WTC11 (cell line): ENCODE measurements around the gene MAML3. TPM values are rescaled to one million over a fixed set of nuclear protein-coding genes. Genes with fewer than 3 reads are reported as not detected.
A peak's percentile ranks its signal among the peaks of the same experiment; 100 is the strongest.

Source experiments
- AR ChIP-seq: fragments of 250-450 bp; sonication (Bioruptor Pico); IDR thresholded peaks from 2 replicates; pipeline ENCODE4 v1.9.0; 2021; ENCODE audit warnings: mild to moderate bottlenecking
- CREM ChIP-seq: sonication (generic); formaldehyde crosslinking; IDR thresholded peaks from 2 replicates; pipeline ENCODE4 v1.8.1; 2022; ENCODE audit warnings: mild to moderate bottlenecking, missing genetic modification reagents, moderate library complexity
- E2F5 ChIP-seq: sonication (generic); formaldehyde crosslinking; IDR thresholded peaks from 2 replicates; pipeline ENCODE4 v1.8.1; 2022; ENCODE audit warnings: mild to moderate bottlenecking, moderate library complexity, missing genetic modification reagents
- ESRRA ChIP-seq: sonication (generic); formaldehyde crosslinking; IDR thresholded peaks from 2 replicates; pipeline ENCODE4 v1.8.1; 2022; ENCODE audit warnings: mild to moderate bottlenecking, missing genetic modification reagents, borderline replicate concordance
- FOXP1 ChIP-seq: sonication (generic); formaldehyde crosslinking; IDR thresholded peaks from 2 replicates; pipeline ENCODE4 v1.8.0; 2022; ENCODE audit warnings: missing genetic modification reagents, mild to moderate bottlenecking, moderate library complexity, borderline replicate concordance
- MXD4 ChIP-seq: fragments of 250-450 bp; sonication (Bioruptor Pico); IDR thresholded peaks from 2 replicates; pipeline ENCODE4 v1.8.0; 2021; ENCODE audit warnings: mild to moderate bottlenecking, moderate library complexity, borderline replicate concordance
- MYBL2 ChIP-seq: sonication (generic); formaldehyde crosslinking; IDR thresholded peaks from 2 replicates; pipeline ENCODE4 v1.8.1; 2023; ENCODE audit warnings: mild to moderate bottlenecking, moderate library complexity, missing genetic modification reagents
- NFE2L1 ChIP-seq: sonication (generic); formaldehyde crosslinking; IDR thresholded peaks from 2 replicates; pipeline ENCODE4 v1.8.1; 2023; ENCODE audit warnings: missing genetic modification reagents
- PRRX2 ChIP-seq: fragments of 250-450 bp; sonication (Bioruptor Pico); IDR thresholded peaks from 2 replicates; pipeline ENCODE4 v1.8.0; 2021; ENCODE audit warnings: mild to moderate bottlenecking
- RELA ChIP-seq: sonication (generic); formaldehyde crosslinking; IDR thresholded peaks from 2 replicates; pipeline ENCODE4 v1.8.1; 2022; ENCODE audit warnings: missing genetic modification reagents, mild to moderate bottlenecking, borderline replicate concordance
- TEAD1 ChIP-seq: sonication (generic); formaldehyde crosslinking; IDR thresholded peaks from 2 replicates; pipeline ENCODE4 v1.8.0; 2022; ENCODE audit warnings: mild to moderate bottlenecking, missing genetic modification reagents
- TEAD4 ChIP-seq: sonication (generic); formaldehyde crosslinking; IDR thresholded peaks from 2 replicates; pipeline ENCODE4 v1.8.0; 2022; ENCODE audit warnings: mild to moderate bottlenecking, missing genetic modification reagents
- ZNF121 ChIP-seq: sonication (generic); formaldehyde crosslinking; IDR thresholded peaks from 2 replicates; pipeline ENCODE4 v1.8.0; 2023; ENCODE audit warnings: missing genetic modification reagents
- ZNF219 ChIP-seq: sonication (generic); formaldehyde crosslinking; IDR thresholded peaks from 2 replicates; pipeline ENCODE4 v1.8.0; 2023; ENCODE audit warnings: missing genetic modification reagents, mild to moderate bottlenecking, borderline replicate concordance
- ZNF232 ChIP-seq: sonication (generic); formaldehyde crosslinking; IDR thresholded peaks from 2 replicates; pipeline ENCODE4 v1.8.0; 2022; ENCODE audit warnings: mild to moderate bottlenecking, missing genetic modification reagents
- ZNF416 ChIP-seq: fragments of 250-450 bp; sonication (Bioruptor Pico); IDR thresholded peaks from 2 replicates; pipeline ENCODE4 v1.9.0; 2021; ENCODE audit warnings: mild to moderate bottlenecking, inconsistent platforms
- ZNF423 ChIP-seq: fragments of 250-450 bp; sonication (Bioruptor Pico); IDR thresholded peaks from 2 replicates; pipeline ENCODE4 v2.1.2; 2022; ENCODE audit warnings: mild to moderate bottlenecking, moderate library complexity
- total RNA-seq: library from RNA; stranded (reverse); gene quantifications from 3 replicates; pipeline ENCODE4 v1.2.3, GENCODE V29; 2021
- TF ChIP-seq, protein P1 (sequence below): fragments of 200-600 bp; IDR thresholded peaks from 2 replicates; pipeline ENCODE4 v1.8.0; 2022; ENCODE audit warnings: antibody characterized with exemption
- TF ChIP-seq, protein P2 (sequence below): sonication (generic); formaldehyde crosslinking; IDR thresholded peaks from 2 replicates; pipeline ENCODE4 v1.8.0; 2022; ENCODE audit warnings: mild to moderate bottlenecking, missing genetic modification reagents
- TF ChIP-seq, protein P3 (sequence below): fragments of 250-450 bp; sonication (Bioruptor Pico); IDR thresholded peaks from 2 replicates; pipeline ENCODE4 v1.9.0; 2021; ENCODE audit warnings: mild to moderate bottlenecking, borderline replicate concordance
- TF ChIP-seq, protein P4 (sequence below): sonication (generic); formaldehyde crosslinking; conservative IDR thresholded peaks from 2 replicates; pipeline ENCODE4 v1.8.1; 2023; ENCODE audit warnings: mild to moderate bottlenecking, low read depth, missing genetic modification reagents, moderate library complexity
- TF ChIP-seq, protein P5 (sequence below): sonication (generic); formaldehyde crosslinking; IDR thresholded peaks from 2 replicates; pipeline ENCODE4 v1.8.0; 2022; ENCODE audit warnings: missing genetic modification reagents
- TF ChIP-seq, protein P6 (sequence below): fragments of 250-450 bp; sonication (Bioruptor Pico); IDR thresholded peaks from 2 replicates; pipeline ENCODE4 v1.9.0; 2021; ENCODE audit warnings: moderate library complexity, mild to moderate bottlenecking, inconsistent platforms, borderline replicate concordance

The MAML3 gene
- total RNA-seq, 1 experiment from 2014 or later: 7.4 TPM

DNA sequence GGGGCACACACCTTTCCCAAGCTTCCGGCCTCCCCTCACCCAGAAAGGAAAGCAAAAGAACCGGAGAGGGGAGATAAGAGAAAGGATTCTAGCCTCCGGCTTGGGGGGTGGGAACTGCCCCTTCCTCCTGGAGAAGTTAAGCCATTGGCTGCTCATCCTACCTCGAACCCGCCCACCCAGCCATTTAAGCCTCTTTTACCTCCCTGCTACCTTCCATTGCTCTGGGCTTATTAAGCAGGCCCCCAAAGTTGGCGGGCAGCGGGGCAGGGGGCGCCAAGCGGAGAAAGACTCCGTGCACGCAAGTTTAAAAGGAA is 2.3 kb downstream of the MAML3 start (continued):
- TF ChIP-seq, protein P1, sequence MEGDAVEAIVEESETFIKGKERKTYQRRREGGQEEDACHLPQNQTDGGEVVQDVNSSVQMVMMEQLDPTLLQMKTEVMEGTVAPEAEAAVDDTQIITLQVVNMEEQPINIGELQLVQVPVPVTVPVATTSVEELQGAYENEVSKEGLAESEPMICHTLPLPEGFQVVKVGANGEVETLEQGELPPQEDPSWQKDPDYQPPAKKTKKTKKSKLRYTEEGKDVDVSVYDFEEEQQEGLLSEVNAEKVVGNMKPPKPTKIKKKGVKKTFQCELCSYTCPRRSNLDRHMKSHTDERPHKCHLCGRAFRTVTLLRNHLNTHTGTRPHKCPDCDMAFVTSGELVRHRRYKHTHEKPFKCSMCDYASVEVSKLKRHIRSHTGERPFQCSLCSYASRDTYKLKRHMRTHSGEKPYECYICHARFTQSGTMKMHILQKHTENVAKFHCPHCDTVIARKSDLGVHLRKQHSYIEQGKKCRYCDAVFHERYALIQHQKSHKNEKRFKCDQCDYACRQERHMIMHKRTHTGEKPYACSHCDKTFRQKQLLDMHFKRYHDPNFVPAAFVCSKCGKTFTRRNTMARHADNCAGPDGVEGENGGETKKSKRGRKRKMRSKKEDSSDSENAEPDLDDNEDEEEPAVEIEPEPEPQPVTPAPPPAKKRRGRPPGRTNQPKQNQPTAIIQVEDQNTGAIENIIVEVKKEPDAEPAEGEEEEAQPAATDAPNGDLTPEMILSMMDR: no peak
- TF ChIP-seq, protein P2, sequence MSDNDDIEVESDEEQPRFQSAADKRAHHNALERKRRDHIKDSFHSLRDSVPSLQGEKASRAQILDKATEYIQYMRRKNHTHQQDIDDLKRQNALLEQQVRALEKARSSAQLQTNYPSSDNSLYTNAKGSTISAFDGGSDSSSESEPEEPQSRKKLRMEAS (CRISPR knock-in tag): no peak; the same call in 1 of the 2 replicates
- TF ChIP-seq, protein P3, sequence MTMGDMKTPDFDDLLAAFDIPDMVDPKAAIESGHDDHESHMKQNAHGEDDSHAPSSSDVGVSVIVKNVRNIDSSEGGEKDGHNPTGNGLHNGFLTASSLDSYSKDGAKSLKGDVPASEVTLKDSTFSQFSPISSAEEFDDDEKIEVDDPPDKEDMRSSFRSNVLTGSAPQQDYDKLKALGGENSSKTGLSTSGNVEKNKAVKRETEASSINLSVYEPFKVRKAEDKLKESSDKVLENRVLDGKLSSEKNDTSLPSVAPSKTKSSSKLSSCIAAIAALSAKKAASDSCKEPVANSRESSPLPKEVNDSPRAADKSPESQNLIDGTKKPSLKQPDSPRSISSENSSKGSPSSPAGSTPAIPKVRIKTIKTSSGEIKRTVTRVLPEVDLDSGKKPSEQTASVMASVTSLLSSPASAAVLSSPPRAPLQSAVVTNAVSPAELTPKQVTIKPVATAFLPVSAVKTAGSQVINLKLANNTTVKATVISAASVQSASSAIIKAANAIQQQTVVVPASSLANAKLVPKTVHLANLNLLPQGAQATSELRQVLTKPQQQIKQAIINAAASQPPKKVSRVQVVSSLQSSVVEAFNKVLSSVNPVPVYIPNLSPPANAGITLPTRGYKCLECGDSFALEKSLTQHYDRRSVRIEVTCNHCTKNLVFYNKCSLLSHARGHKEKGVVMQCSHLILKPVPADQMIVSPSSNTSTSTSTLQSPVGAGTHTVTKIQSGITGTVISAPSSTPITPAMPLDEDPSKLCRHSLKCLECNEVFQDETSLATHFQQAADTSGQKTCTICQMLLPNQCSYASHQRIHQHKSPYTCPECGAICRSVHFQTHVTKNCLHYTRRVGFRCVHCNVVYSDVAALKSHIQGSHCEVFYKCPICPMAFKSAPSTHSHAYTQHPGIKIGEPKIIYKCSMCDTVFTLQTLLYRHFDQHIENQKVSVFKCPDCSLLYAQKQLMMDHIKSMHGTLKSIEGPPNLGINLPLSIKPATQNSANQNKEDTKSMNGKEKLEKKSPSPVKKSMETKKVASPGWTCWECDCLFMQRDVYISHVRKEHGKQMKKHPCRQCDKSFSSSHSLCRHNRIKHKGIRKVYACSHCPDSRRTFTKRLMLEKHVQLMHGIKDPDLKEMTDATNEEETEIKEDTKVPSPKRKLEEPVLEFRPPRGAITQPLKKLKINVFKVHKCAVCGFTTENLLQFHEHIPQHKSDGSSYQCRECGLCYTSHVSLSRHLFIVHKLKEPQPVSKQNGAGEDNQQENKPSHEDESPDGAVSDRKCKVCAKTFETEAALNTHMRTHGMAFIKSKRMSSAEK (CRISPR knock-in tag): peak; percentile 18; the same call in 1 of the 2 replicates
- TF ChIP-seq ZNF121 (CRISPR knock-in tag) (no peak), CREM (no peak), MYBL2 (CRISPR knock-in tag) (no peak), ESRRA (no peak), TEAD4 (CRISPR knock-in tag) (no peak), AR (CRISPR knock-in tag) (no peak), E2F5 (no peak), ZNF232 (CRISPR knock-in tag) (no peak), NFE2L1 (CRISPR knock-in tag) (no peak), ZNF219 (CRISPR knock-in tag) (no peak), ZNF423 (CRISPR knock-in tag) (no peak), ZNF416 (no peak), FOXP1 (CRISPR knock-in tag) (no peak), RELA (CRISPR knock-in tag) (no peak), PRRX2 (CRISPR knock-in tag) (no peak), MXD4 (CRISPR knock-in tag) (no peak), TEAD1 (0 out of 2 replicates have a peak, but pooled peaks have one; percentile 2)
- TF ChIP-seq, protein P4, sequence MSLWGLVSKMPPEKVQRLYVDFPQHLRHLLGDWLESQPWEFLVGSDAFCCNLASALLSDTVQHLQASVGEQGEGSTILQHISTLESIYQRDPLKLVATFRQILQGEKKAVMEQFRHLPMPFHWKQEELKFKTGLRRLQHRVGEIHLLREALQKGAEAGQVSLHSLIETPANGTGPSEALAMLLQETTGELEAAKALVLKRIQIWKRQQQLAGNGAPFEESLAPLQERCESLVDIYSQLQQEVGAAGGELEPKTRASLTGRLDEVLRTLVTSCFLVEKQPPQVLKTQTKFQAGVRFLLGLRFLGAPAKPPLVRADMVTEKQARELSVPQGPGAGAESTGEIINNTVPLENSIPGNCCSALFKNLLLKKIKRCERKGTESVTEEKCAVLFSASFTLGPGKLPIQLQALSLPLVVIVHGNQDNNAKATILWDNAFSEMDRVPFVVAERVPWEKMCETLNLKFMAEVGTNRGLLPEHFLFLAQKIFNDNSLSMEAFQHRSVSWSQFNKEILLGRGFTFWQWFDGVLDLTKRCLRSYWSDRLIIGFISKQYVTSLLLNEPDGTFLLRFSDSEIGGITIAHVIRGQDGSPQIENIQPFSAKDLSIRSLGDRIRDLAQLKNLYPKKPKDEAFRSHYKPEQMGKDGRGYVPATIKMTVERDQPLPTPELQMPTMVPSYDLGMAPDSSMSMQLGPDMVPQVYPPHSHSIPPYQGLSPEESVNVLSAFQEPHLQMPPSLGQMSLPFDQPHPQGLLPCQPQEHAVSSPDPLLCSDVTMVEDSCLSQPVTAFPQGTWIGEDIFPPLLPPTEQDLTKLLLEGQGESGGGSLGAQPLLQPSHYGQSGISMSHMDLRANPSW: no peak
- TF ChIP-seq, protein P5, sequence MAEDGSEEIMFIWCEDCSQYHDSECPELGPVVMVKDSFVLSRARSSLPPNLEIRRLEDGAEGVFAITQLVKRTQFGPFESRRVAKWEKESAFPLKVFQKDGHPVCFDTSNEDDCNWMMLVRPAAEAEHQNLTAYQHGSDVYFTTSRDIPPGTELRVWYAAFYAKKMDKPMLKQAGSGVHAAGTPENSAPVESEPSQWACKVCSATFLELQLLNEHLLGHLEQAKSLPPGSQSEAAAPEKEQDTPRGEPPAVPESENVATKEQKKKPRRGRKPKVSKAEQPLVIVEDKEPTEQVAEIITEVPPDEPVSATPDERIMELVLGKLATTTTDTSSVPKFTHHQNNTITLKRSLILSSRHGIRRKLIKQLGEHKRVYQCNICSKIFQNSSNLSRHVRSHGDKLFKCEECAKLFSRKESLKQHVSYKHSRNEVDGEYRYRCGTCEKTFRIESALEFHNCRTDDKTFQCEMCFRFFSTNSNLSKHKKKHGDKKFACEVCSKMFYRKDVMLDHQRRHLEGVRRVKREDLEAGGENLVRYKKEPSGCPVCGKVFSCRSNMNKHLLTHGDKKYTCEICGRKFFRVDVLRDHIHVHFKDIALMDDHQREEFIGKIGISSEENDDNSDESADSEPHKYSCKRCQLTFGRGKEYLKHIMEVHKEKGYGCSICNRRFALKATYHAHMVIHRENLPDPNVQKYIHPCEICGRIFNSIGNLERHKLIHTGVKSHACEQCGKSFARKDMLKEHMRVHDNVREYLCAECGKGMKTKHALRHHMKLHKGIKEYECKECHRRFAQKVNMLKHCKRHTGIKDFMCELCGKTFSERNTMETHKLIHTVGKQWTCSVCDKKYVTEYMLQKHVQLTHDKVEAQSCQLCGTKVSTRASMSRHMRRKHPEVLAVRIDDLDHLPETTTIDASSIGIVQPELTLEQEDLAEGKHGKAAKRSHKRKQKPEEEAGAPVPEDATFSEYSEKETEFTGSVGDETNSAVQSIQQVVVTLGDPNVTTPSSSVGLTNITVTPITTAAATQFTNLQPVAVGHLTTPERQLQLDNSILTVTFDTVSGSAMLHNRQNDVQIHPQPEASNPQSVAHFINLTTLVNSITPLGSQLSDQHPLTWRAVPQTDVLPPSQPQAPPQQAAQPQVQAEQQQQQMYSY (CRISPR knock-in tag): 0 out of 2 replicates have a peak, but pooled peaks have one; percentile 44
- TF ChIP-seq, protein P6, sequence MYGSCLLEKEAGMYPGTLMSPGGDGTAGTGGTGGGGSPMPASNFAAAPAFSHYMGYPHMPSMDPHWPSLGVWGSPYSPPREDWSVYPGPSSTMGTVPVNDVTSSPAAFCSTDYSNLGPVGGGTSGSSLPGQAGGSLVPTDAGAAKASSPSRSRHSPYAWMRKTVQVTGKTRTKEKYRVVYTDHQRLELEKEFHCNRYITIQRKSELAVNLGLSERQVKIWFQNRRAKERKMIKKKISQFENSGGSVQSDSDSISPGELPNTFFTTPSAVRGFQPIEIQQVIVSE: no peak
